ENCODE measurements around the gene TAF3. TPM values are rescaled to one million over a fixed set of nuclear protein-coding genes. Genes with fewer than 3 reads are reported as not detected.
"Not testable (repeated sequence)": the region's sequence is repeated elsewhere in the genome, so short reads cannot be mapped to it uniquely, and the experiment has no call there.

The TAF3 gene
- total RNA-seq, 1 donor: 3.9 TPM

DNA sequence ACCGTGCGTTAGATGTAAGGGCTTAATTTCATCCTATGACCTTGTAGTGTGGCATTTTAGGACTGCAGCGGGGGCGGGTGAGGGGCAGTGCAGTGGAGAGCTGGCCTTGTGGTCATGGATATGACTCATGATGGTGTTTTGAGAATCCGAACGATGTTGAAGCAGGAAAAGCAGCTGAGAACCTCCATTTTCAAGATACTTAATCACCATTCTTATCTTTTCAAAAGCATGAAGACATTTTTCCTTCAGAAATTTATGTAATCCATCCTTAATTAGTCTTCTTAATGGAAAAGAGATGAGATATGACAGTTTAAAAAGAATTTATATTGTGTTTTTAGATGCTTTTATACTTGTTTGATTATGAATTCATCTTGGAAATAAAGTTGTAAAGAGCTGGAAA, 20.7 kb upstream of the TAF3 start:
- TF ChIP-seq, protein P1, sequence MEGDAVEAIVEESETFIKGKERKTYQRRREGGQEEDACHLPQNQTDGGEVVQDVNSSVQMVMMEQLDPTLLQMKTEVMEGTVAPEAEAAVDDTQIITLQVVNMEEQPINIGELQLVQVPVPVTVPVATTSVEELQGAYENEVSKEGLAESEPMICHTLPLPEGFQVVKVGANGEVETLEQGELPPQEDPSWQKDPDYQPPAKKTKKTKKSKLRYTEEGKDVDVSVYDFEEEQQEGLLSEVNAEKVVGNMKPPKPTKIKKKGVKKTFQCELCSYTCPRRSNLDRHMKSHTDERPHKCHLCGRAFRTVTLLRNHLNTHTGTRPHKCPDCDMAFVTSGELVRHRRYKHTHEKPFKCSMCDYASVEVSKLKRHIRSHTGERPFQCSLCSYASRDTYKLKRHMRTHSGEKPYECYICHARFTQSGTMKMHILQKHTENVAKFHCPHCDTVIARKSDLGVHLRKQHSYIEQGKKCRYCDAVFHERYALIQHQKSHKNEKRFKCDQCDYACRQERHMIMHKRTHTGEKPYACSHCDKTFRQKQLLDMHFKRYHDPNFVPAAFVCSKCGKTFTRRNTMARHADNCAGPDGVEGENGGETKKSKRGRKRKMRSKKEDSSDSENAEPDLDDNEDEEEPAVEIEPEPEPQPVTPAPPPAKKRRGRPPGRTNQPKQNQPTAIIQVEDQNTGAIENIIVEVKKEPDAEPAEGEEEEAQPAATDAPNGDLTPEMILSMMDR (IDR thresholded peaks at IDR 0.05; ENCODE audit: insufficient read depth, low read length): no peak
- no peak overlapping the region for H3K4me3 ChIP-seq (ENCODE audit: low read depth, low read length)
- peak; percentile 88 for DNase-seq (ENCODE audit: low read depth)

DNA sequence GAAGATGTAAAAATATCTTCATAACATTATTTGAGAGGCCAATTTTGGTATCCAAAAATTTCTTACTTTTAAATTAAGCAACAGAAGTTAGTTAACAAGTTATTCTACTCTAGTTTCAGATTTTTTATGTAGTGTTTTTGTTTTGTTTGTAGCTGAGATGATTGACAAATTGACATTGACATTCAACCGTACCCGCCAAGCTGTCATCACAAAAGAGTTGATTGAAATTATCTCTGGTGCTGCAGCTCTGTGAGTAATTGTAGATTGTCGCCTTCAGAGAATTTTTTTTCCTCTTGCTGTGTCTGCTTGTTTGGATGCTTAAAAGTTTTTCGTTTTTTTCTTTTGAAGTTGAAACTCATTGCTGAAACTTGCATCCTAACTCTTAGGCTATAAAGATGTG, 15.7 kb upstream of the TAF3 start:
- DNase-seq (ENCODE audit: low read depth): no peak
- H3K4me3 ChIP-seq (ENCODE audit: low read depth, low read length): no peak overlapping the region
- TF ChIP-seq, protein P1 (IDR thresholded peaks at IDR 0.05; ENCODE audit: insufficient read depth, low read length): no peak

DNA sequence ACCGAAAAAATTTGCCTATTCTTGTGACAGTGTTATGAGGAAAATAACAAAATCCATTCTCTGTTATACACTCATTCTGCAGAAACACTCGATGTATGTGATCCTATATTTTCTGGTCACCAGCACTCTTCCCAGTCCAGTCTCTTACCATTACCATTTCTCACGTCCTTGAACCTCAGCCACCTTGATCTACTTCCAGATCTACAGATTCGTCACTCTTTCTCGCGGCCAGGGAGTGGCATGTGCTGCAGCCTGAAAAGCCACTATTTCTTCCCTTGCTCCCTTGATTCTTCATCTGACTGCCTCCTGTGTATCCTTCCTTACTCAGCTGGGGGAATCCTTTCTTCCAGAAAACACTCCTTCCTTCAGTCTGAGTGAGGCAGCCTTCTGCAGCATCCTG, 14.1 kb upstream of the TAF3 start:
- TF ChIP-seq, protein P1 (IDR thresholded peaks at IDR 0.05; ENCODE audit: insufficient read depth, low read length): no peak
- DNase-seq (ENCODE audit: low read depth): no peak
- H3K4me3 ChIP-seq (ENCODE audit: low read depth, low read length): no peak overlapping the region

DNA sequence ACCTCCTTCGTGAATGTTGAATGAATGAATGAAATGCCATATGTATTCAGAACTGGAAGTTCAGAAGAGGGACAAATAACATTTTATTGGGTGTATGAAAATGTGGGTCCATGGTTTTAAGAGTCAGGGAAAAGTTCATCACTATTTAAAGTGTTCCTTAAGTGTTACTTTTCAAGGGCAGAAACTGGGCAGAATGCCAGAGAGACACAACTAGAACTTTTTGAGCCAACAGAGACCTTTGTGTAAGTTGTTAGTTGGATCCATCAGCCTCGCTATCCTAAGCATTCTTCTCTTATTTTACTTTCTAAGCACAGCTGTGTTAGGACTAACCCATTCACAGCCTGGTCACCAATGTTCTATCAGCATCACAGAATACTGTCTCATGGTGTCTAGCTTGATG, 13.6 kb upstream of the TAF3 start:
- TF ChIP-seq, protein P1 (IDR thresholded peaks at IDR 0.05; ENCODE audit: insufficient read depth, low read length): no peak

DNA sequence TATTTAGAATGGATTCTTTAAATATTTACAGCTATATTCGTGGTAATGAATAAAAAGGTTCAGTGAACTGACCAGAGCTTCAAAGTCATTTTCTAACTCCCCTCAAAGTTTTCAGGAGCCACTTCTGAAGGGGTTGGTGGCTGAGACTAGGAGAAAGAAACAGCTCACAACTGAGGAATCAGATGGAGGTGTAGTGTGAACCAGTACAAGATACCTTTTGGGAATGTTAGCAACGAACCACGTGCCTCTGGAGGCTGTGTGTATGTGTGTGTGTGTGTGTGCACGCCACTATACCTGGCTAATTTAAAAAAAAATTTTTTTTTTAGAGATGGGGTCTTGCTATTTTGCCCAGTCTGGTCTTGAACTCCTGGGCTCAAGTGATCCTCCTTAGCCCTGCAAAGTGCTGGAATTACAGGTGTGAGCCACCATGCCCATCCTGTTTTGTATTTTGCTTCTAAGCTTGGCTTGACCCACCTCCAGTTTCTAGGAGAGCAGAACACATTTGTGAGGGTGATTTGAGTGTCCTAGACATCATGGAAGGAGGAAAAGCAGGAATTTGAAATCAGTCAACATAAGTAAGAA, 9.5 kb upstream of the TAF3 start:
- TF ChIP-seq, protein P1 (IDR thresholded peaks at IDR 0.05; ENCODE audit: insufficient read depth, low read length): no peak
- no peak overlapping the region for H3K4me3 ChIP-seq (ENCODE audit: low read depth, low read length)
- DNase-seq (ENCODE audit: low read depth): no peak

More for the DNA sequence above, 13.6 kb upstream of the TAF3 start:
- no peak overlapping the region for H3K4me3 ChIP-seq (ENCODE audit: low read depth, low read length)
- no peak for DNase-seq (ENCODE audit: low read depth)

DNA sequence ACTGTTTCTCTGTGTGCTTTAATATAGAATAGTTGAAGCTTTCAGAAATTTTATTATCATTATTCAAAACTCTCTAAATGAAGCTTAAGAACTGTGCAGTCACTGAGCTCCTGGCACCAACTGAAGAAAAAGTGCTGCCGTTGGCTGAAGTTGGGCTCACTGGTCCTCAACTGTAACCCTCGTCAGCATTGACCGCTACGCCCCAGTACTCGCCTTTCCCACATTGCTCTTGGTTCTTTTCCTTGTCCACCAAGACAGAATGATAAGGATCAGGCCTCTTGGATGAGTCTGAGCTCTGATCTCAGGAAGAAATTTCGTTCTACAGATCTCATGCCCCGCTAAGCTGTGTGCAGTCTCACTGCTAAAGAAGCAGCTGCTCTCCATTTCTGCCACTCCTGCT, 7.9 kb upstream of the TAF3 start:
- TF ChIP-seq, protein P1 (IDR thresholded peaks at IDR 0.05; ENCODE audit: insufficient read depth, low read length): no peak
- no peak overlapping the region for H3K4me3 ChIP-seq (ENCODE audit: low read depth, low read length)
- DNase-seq (ENCODE audit: low read depth): no peak

DNA sequence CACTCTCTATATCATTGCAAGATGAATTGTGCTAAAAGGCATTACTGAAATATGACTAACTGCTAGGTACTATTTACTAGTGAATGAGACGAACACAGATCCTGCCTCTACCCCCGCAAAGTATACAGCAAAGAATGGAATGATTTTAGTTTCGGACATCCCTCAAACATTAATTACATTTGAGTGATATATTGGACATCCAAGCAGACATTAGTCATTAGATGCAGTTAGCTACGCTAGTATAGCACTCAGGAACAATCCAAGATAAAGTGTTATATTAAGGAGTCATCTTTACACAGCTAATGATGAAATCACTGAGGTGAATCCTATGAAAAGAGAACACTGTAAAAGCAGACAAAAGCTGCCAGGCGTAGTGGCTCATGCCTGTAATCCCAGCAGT, 7.3 kb upstream of the TAF3 start:
- TF ChIP-seq, protein P1 (IDR thresholded peaks at IDR 0.05; ENCODE audit: insufficient read depth, low read length): no peak
- H3K4me3 ChIP-seq (ENCODE audit: low read depth, low read length): no peak overlapping the region
- no peak for DNase-seq (ENCODE audit: low read depth)

DNA sequence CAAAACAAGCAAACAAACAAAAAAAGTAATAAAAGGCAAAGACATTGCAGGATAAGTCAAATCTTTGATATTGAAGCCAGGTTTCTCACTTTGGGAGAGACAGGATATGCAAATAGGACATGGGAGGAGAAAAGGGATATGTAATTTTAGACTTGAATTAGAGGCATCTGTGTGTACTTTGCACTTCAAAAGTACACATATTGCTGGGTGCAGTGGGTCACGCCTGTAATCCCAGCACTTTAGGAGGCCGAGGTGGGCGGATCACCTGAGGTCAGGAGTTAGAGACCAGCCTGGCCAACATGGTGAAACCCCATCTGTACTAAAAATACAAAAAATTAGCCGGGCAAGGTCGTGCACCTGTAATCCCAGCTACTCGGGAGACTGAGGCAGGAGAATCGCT, 6.6 kb upstream of the TAF3 start:
- H3K4me3 ChIP-seq (ENCODE audit: low read depth, low read length); DNase-seq (ENCODE audit: low read depth): not testable (repeated sequence)
